Panc1 (cell line): ENCODE data around the gene SIGMAR1.

Source experiments
- CTCF ChIP-seq: fragments of 450-650 bp; IDR thresholded peaks from 2 replicates; pipeline ENCODE4 v1.5.1; 2017; ENCODE audit warnings: mild to moderate bottlenecking
- POLR2AphosphoS5 ChIP-seq: IDR thresholded peaks from 2 replicates; pipeline ENCODE4 v1.6.1; 2012; ENCODE audit warnings: mild to moderate bottlenecking, low read depth, low read length, moderate library complexity
- REST ChIP-seq, 2 experiments: IDR thresholded peaks; 2 replicates each; pipeline ENCODE4 v1.6.1; 2011 to 2012; ENCODE audit warnings: low read depth in 2 of 2, control low read depth in 1 of 2, low read length in 1 of 2, mild to moderate bottlenecking in 1 of 2, moderate library complexity in 1 of 2; ENCODE audit not compliant: insufficient read depth in 1 of 2
- SIN3A ChIP-seq: IDR thresholded peaks from 2 replicates; pipeline ENCODE4 v1.6.1; 2012; ENCODE audit warnings: low read depth, mild to moderate bottlenecking, low read length, moderate library complexity, borderline replicate concordance; ENCODE audit not compliant: insufficient read depth

DNA sequence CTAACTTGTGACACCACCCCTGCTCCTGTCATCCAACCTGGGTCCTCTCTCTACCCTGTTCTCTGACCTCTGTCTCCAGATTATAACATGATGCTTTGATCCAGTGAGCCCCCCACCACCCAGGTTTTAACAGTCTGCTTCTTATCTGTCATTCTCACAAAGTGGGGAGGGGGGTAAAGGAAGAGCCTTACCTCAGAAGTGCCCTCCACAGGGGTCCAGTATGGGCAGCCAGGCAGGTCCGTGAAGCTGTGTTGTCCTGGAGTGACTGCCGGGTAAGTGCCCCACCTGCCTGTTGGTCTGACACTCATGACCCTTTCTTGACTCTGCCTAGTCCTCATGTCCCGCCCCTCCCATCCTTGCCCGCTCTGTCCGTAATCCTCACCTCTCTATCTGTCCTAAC lies 17.8 kb upstream of the SIGMAR1 start:
- no peak for TF ChIP-seq CTCF
- no peak for TF ChIP-seq POLR2AphosphoS5
- no peak for TF ChIP-seq REST (IDR thresholded peaks at IDR 0.05; ENCODE audit: insufficient read depth in 1 of 2, low read depth in 2 of 2, low read length in 1 of 2)
- TF ChIP-seq SIN3A: no peak
